Measurements from ENCODE around the gene NTRK3.

DNA sequence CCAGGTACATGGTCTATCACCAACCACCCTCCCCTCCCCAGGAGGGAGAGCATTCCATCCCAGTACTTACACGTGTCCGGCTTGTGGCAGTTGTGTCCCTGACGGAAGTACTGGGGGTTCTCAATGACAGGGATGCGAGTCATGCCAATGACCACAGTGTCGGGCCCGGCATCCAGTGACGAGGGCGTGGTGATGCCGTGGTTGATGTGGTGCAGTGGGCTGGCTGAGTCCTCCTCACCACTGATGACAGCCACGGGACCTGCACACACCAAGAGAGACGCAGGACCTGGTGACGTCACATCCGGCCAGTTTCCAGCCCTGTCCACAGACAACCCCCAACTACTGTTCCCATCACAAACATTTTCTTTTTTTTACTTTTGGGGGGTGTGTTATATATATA is 223.8 kb downstream of the NTRK3 start:
- no peak for TF ChIP-seq POLR2A (IDR thresholded peaks at IDR 0.05)
- TF ChIP-seq, protein P1, sequence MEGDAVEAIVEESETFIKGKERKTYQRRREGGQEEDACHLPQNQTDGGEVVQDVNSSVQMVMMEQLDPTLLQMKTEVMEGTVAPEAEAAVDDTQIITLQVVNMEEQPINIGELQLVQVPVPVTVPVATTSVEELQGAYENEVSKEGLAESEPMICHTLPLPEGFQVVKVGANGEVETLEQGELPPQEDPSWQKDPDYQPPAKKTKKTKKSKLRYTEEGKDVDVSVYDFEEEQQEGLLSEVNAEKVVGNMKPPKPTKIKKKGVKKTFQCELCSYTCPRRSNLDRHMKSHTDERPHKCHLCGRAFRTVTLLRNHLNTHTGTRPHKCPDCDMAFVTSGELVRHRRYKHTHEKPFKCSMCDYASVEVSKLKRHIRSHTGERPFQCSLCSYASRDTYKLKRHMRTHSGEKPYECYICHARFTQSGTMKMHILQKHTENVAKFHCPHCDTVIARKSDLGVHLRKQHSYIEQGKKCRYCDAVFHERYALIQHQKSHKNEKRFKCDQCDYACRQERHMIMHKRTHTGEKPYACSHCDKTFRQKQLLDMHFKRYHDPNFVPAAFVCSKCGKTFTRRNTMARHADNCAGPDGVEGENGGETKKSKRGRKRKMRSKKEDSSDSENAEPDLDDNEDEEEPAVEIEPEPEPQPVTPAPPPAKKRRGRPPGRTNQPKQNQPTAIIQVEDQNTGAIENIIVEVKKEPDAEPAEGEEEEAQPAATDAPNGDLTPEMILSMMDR (IDR thresholded peaks at IDR 0.05) = no peak
